Stimulated activated naive CD8-positive, alpha-beta T cell treated with anti-CD3 and anti-CD28 coated beads, Interleukin-15, Interleukin-2, amounts not matched to agents 100 ng/mL and 50 ng/mL, for 24 hours (primary cell): Measurements from ENCODE around the gene CLEC2B.
"Not testable (repeated sequence)": the region's sequence is repeated elsewhere in the genome, so short reads cannot be mapped to it uniquely, and the experiment has no call there.

Experiments
- H3K27ac Mint-ChIP-seq: one replicate; pipeline ENCODE4 v1.8.0; 2021; ENCODE audit warnings: mild to moderate bottlenecking, mixed read lengths
- H3K27me3 Mint-ChIP-seq: one replicate; pipeline ENCODE4 v1.8.0; 2021; ENCODE audit warnings: mixed read lengths
- H3K36me3 Mint-ChIP-seq: one replicate; pipeline ENCODE4 v1.8.0; 2021; ENCODE audit warnings: low read depth, mixed read lengths
- H3K4me1 Mint-ChIP-seq: one replicate; pipeline ENCODE4 v1.8.0; 2021; ENCODE audit warnings: low read depth, mixed read lengths
- H3K4me3 Mint-ChIP-seq: one replicate; pipeline ENCODE4 v1.8.0; 2021; ENCODE audit warnings: mild to moderate bottlenecking, mixed read lengths
- H3K9me3 Mint-ChIP-seq: one replicate; pipeline ENCODE4 v1.8.0; 2021; ENCODE audit warnings: mixed read lengths

The CLEC2B gene

DNA sequence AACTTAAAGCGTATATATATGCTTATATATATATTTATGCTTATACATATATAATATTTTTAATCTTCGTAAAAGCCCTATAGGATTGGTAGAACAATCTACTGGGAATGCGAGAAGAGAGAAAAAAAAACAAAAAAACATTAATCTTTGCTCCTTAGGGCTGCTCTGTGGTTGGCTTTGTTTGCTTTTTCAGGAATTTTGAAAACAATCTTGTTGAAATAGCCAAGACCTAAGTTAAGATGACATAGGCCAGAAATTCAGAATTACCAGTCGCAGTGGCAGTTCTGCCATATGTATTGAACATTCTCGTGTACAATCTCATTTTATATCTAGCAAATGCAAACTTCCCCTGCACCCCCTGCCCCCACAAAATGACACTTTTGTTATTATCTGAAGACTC lies 12.8 kb upstream of the CLEC2B start:
- H3K36me3 Mint-ChIP-seq: no peaks in the 10 kb centered on the region
- no peak overlapping the region for H3K27ac Mint-ChIP-seq
- H3K9me3 Mint-ChIP-seq: no peaks in the 10 kb centered on the region
- peaks cover 7% of the 10 kb centered on the region for H3K4me1 Mint-ChIP-seq
- H3K27me3 Mint-ChIP-seq: no peaks in the 10 kb centered on the region
- no peak overlapping the region for H3K4me3 Mint-ChIP-seq

DNA sequence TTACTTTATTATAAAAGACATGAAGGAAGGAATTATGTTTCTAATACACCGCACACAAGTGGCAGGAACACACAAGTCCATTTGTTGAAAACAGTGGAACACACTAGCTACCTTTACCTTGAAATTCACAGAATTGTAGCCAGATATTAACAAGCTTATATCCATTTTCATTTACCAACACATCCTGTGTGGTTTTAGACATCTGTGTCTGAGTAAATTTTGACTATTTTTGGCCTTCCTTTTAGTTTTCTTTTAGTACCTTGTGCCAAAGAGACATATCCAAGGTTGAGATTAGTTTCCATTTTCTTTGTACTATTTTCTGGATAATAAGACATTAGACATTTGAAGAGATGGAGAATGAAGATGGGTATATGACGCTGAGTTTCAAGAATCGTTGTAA lies 12.1 kb upstream of the CLEC2B start, which contains the start of gene KLRF2:
TSS of gene KLRF2 (plus strand) at position 244 of the 400 bp plus-strand sequence. CDS start at position 351, 107 bp downstream.
- no peaks in the 10 kb centered on the region for H3K36me3 Mint-ChIP-seq
- H3K4me3 Mint-ChIP-seq: no peak within 1 kb of the TSS
- H3K27ac Mint-ChIP-seq: no peak within 1 kb of the TSS
- peaks cover 7% of the 10 kb centered on the region for H3K4me1 Mint-ChIP-seq
- no peaks in the 10 kb centered on the region for H3K27me3 Mint-ChIP-seq
- no peaks in the 10 kb centered on the region for H3K9me3 Mint-ChIP-seq

- peaks cover 7% of the 10 kb centered on the region for H3K4me1 Mint-ChIP-seq
- no peaks in the 10 kb centered on the region for H3K9me3 Mint-ChIP-seq
- no peaks in the 10 kb centered on the region for H3K27me3 Mint-ChIP-seq
- H3K4me3 Mint-ChIP-seq: no peak overlapping the region
- no peaks in the 10 kb centered on the region for H3K36me3 Mint-ChIP-seq
- H3K27ac Mint-ChIP-seq: no peak overlapping the region
Measured at GRCh38 chr12:9880532-9881078, 11.5 kb upstream of the CLEC2B start.

GRCh38 chr12:9876120-9876519 lies 7.0 kb upstream of the CLEC2B start:
- not testable (repeated sequence) for H3K27me3 Mint-ChIP-seq, H3K9me3 Mint-ChIP-seq, H3K27ac Mint-ChIP-seq, H3K36me3 Mint-ChIP-seq, H3K4me3 Mint-ChIP-seq
- peaks cover 19% of the 10 kb centered on the region for H3K4me1 Mint-ChIP-seq

DNA sequence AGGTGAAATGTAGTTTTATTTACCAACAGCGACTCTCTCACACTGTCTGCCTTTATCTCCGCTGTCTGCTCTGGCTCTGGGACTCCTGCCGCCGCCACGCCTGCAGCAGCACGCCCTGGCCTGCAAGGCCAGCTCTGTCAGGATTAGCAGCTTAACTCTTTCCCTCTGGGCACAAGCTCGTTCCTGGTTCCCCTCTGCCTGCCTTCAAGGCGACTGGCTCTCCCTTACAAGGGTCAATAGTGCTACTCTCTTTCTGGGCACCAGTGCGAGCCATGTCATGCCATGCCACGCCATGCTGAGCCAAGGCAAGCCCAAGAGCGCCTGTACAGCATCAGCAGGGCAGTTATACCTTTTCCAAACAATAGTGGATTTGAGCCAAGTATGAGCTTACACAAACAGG lies 3.6 kb upstream of the CLEC2B start:
- no peak overlapping the region for H3K4me3 Mint-ChIP-seq
- no peaks in the 10 kb centered on the region for H3K9me3 Mint-ChIP-seq
- peaks cover 29% of the 10 kb centered on the region for H3K4me1 Mint-ChIP-seq
- no peaks in the 10 kb centered on the region for H3K36me3 Mint-ChIP-seq
- H3K27me3 Mint-ChIP-seq: no peaks in the 10 kb centered on the region
- H3K27ac Mint-ChIP-seq: no peak overlapping the region

DNA sequence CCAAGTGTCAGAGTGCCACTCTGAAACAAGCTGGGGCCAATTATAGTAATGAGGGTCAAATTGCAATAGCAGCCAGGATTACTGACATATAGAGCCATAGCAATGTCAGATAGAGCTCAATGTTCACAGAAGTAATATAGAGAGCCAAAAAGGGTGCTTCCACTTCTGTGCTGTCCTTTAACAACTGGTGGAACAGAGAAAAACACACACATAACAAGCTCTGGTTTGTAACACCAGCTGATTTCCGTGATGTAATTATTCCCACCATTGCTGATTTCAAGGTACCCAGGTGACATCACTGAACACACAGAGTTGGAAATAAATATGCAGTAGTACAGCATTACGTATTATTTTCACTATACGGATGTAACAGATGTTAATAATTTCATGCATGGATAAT lies 3.0 kb upstream of the CLEC2B start:
- Mint-ChIP-seq H3K27me3 (no peaks in the 10 kb centered on the region), H3K27ac (no peak overlapping the region), H3K4me3 (no peak overlapping the region), H3K36me3 (no peaks in the 10 kb centered on the region), H3K9me3 (no peaks in the 10 kb centered on the region), H3K4me1 (peaks cover 29% of the 10 kb centered on the region)

DNA sequence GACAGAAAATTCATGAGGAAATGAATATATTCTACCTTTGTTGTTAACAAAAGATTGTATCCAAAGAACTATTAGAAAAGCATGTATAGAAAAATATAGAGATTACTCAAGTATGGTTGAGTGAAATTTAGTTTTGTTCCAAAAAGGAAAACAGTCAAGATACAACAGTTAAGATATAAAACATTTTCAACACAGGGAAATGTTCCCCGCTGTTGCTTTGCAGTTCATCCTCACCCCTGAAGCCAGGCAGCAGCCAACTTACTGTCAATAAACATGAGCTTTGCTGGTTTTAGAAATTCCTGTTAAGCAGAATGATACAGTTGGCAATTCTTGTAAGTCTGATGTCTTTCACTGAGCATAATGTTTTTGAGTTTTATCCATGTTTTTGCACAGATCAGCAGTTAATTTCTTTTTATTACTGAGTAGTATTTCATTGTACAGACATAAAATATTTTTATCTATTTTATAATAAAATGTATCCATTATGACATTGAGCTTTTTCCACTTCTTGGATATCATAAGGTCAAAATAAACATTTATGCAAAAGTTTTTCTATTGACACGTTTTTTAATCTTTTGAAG lies 1.2 kb upstream of the CLEC2B start:
- Mint-ChIP-seq H3K27me3 (no peaks in the 10 kb centered on the region), H3K27ac (peak overlapping the region; percentile 96), H3K4me1 (peaks cover 29% of the 10 kb centered on the region), H3K9me3 (no peaks in the 10 kb centered on the region), H3K36me3 (no peaks in the 10 kb centered on the region), H3K4me3 (peak overlapping the region; percentile 89)

- peak overlapping the region; percentile 96 for H3K27ac Mint-ChIP-seq
- H3K9me3 Mint-ChIP-seq: no peaks in the 10 kb centered on the region
- peaks cover 6% of the 10 kb centered on the region for H3K36me3 Mint-ChIP-seq
- peaks cover 39% of the 10 kb centered on the region for H3K4me1 Mint-ChIP-seq
- H3K4me3 Mint-ChIP-seq: peak overlapping the region; percentile 89
- H3K27me3 Mint-ChIP-seq: no peaks in the 10 kb centered on the region
Measured at GRCh38 chr12:9868951-9869306, 225 bp downstream of the CLEC2B start.

GRCh38 chr12:9868311-9868801 lies 798 bp downstream of the CLEC2B start:
- Mint-ChIP-seq H3K4me3 (peak overlapping the region; percentile 89), H3K36me3 (peaks cover 12% of the 10 kb centered on the region), H3K27ac (peak overlapping the region; percentile 96), H3K27me3 (no peaks in the 10 kb centered on the region), H3K9me3 (no peaks in the 10 kb centered on the region), H3K4me1 (peaks cover 45% of the 10 kb centered on the region)

- Mint-ChIP-seq H3K9me3 (no peaks in the 10 kb centered on the region), H3K4me1 (peaks cover 49% of the 10 kb centered on the region), H3K27me3 (no peaks in the 10 kb centered on the region)
Measured at GRCh38 chr12:9867531-9867930, 1.6 kb downstream of the CLEC2B start.

DNA sequence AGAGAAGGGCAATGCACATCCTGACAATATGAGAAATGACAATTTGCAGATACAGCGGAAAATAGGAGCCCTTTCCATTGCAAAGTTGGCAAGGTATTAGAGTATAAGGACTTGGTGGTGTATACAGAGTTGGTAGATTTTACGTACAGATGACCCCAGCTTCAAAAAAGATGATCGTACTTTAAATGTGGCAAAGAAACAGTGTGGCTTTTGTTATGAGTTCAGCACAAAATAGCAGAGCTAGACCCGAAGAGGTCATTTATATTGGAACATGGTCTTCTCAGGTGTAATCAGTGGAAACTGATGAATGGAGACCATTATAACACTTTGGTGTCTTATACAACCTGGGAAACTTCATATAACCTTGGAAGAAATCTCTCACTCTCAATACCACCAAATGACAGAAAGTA lies 2.3 kb downstream of the CLEC2B start:
- H3K27ac Mint-ChIP-seq: peak overlapping the region; percentile 92
- H3K9me3 Mint-ChIP-seq: no peaks in the 10 kb centered on the region
- H3K4me3 Mint-ChIP-seq: peak overlapping the region; percentile 88
- peaks cover 21% of the 10 kb centered on the region for H3K36me3 Mint-ChIP-seq
- H3K27me3 Mint-ChIP-seq: no peaks in the 10 kb centered on the region
- H3K4me1 Mint-ChIP-seq: peaks cover 48% of the 10 kb centered on the region

More at GRCh38 chr12:9867531-9867930, 1.6 kb downstream of the CLEC2B start:
- H3K27ac Mint-ChIP-seq: peak overlapping the region; percentile 92
- H3K36me3 Mint-ChIP-seq: peaks cover 19% of the 10 kb centered on the region
- peak overlapping the region; percentile 88 for H3K4me3 Mint-ChIP-seq

DNA sequence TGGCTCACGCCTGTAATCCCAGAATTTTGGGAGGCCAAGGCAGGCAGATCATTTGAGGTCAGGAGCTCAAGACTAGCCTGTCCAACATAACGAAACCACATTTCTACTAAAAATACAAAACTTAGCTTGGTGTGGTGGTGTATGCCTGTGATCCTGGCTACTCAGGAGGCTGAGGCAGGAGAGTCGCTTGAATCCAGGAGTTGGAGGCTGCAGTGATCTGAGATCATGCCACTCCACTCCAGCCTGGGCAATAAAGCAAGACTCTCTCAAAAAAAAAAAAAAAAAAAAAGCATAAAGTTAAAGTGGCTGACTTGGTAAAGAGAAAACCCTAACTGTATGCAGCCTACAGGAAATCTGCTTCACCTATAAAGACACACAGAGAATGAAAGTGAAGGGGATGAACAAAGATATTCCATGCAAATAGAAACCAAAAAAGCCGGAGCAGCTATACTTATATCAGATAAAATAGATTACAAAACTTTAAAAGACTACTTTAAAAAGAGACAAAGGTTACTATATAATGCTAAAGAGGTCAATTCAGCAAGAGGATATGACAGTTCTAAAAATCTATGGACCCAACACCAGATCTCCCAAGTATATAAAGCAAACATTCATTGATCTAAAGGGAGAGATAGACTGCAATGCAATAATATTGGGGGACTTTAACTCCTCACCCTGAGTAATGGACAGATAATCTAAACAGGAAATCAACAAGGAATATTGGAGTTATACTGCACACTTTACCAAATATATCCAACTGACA lies 4.1 kb downstream of the CLEC2B start:
- Mint-ChIP-seq H3K4me1 (peaks cover 54% of the 10 kb centered on the region), H3K27me3 (no peaks in the 10 kb centered on the region), H3K9me3 (no peaks in the 10 kb centered on the region), H3K27ac (peak overlapping the region; percentile 92), H3K36me3 (peaks cover 25% of the 10 kb centered on the region), H3K4me3 (peak overlapping the region; percentile 88)

DNA sequence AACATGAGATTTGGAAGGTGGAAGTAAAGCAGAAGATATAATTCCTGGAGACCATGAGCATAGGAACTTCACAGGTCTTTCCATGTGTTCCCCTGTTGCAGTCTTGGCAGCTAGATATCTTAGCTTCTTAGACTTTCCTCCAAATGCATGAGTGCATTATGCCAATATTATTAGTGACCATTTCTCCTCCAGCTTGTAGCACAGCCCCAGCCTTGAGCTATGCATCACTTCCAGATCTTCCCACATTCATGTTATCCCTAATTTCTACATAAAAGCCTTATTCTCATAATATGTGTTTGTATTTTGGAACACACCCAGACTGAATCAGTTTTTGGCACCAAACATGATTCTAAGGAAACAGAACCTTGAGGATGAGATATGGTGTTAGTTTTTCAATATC lies 11.0 kb downstream of the CLEC2B start:
- Mint-ChIP-seq H3K9me3 (no peaks in the 10 kb centered on the region), H3K4me1 (peaks cover 81% of the 10 kb centered on the region), H3K27me3 (no peaks in the 10 kb centered on the region), H3K27ac (no peak overlapping the region), H3K36me3 (peaks cover 66% of the 10 kb centered on the region), H3K4me3 (no peak overlapping the region)

DNA sequence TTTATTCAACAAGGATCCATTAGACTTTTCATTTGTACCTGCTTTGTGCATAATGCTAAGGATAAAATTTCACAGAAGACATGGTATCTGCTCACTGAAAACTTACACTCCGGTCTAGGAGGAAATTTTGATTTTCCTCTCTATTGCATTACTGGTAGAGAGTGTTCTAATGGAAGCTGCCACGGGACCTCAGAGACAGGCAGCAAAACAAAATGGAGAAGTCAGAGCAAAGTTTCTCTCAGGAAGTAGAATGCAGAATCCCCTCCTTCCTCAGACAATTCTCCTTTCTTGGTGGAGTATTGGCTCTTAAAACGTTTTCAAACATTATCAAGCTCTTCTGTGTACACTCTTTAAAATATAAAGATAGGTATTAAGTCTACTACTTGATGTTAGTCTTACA lies 12.3 kb downstream of the CLEC2B start:
- Mint-ChIP-seq H3K4me1 (peaks cover 82% of the 10 kb centered on the region), H3K27me3 (no peaks in the 10 kb centered on the region), H3K9me3 (no peaks in the 10 kb centered on the region), H3K27ac (no peak overlapping the region), H3K36me3 (peaks cover 71% of the 10 kb centered on the region), H3K4me3 (no peak overlapping the region)

DNA sequence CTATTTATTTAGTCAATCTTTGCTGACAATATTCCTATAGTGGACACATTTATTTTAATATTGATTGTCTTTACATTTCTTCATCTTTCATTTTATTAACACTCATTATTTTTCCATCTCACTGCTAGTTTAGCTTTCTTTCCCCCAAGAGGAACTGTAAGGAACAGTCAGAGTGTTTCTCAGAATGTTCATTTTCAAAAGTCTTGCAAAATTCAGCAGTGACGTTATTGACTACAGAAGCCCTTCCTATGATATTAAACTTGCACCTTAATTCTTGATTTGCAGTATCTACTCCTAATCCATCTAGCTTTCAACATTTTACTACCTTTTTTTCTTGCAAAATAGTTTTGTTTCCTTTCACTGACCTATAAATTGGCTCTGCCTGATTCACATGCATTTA lies 13.0 kb downstream of the CLEC2B start:
- H3K36me3 Mint-ChIP-seq: peaks cover 77% of the 10 kb centered on the region
- H3K4me3 Mint-ChIP-seq: no peak overlapping the region
- H3K27ac Mint-ChIP-seq: peak overlapping the region; percentile 8
- no peaks in the 10 kb centered on the region for H3K27me3 Mint-ChIP-seq
- peaks cover 80% of the 10 kb centered on the region for H3K4me1 Mint-ChIP-seq
- H3K9me3 Mint-ChIP-seq: no peaks in the 10 kb centered on the region
